Astrocyte (in vitro differentiated cells and primary cell): ENCODE data around the gene LRP11. TPM values are rescaled to one million over a fixed set of nuclear protein-coding genes. Genes with fewer than 3 reads are reported as not detected.
A peak's percentile ranks its signal among the peaks of the same experiment; 100 is the strongest.

Experiments
- DNase-seq: peaks from one replicate; pipeline ENCODE4 v3.0.0-alpha.2; 2010; ENCODE audit warnings: low read depth
- FAIRE-seq: peaks from 2 replicates; lab custom pipeline; 2011; peaks lifted over from hg19 to GRCh38; lab: Jason Lieb, UNC
- H2AFZ ChIP-seq: 2 replicates; pipeline ENCODE4 v1.6.0; 2012; ENCODE audit warnings: low read depth, low read length, inconsistent platforms
- H3K27ac ChIP-seq: 2 replicates; pipeline ENCODE4 v1.5.1; 2011; ENCODE audit warnings: low read depth, low read length, inconsistent platforms
- H3K27me3 ChIP-seq: 2 replicates; pipeline ENCODE4 v1.6.0; 2011; ENCODE audit warnings: low read length, inconsistent platforms; ENCODE audit not compliant: insufficient read depth
- H3K36me3 ChIP-seq: 2 replicates; pipeline ENCODE4 v1.5.1; 2011; ENCODE audit warnings: low read length, inconsistent platforms; ENCODE audit not compliant: insufficient read depth
- H3K4me1 ChIP-seq: 2 replicates; pipeline ENCODE4 v1.5.1; 2011; ENCODE audit warnings: low read length, inconsistent platforms; ENCODE audit not compliant: insufficient read depth
- H3K4me2 ChIP-seq: 2 replicates; pipeline ENCODE4 v1.6.0; 2012; ENCODE audit warnings: low read length, inconsistent platforms
- H3K4me3 ChIP-seq: 2 replicates; pipeline ENCODE4 v1.5.1; 2011; ENCODE audit warnings: low read depth, mild to moderate bottlenecking, low read length, inconsistent platforms; ENCODE audit not compliant: insufficient read depth
- H3K79me2 ChIP-seq: 2 replicates; pipeline ENCODE4 v1.6.0; 2012; ENCODE audit warnings: mild to moderate bottlenecking, low read length, inconsistent platforms; ENCODE audit not compliant: insufficient read depth
- H3K9ac ChIP-seq: 2 replicates; pipeline ENCODE4 v1.6.0; 2012; ENCODE audit warnings: mild to moderate bottlenecking, low read length, inconsistent platforms
- H3K9me3 ChIP-seq: 2 replicates; pipeline ENCODE4 v1.5.1; 2012; ENCODE audit warnings: low read depth, mild to moderate bottlenecking, low read length, inconsistent platforms; ENCODE audit not compliant: insufficient read depth
- H4K20me1 ChIP-seq: 2 replicates; pipeline ENCODE4 v1.6.0; 2012; ENCODE audit warnings: low read length, inconsistent platforms; ENCODE audit not compliant: insufficient read depth
- H3K27ac Mint-ChIP-seq: one replicate; pipeline ENCODE4 v1.8.0; 2021; ENCODE audit warnings: mild to moderate bottlenecking, mixed read lengths; ENCODE audit not compliant: unreplicated experiment
- H3K27me3 Mint-ChIP-seq: one replicate; pipeline ENCODE4 v1.8.0; 2021; ENCODE audit warnings: low read depth, mixed read lengths; ENCODE audit not compliant: unreplicated experiment
- H3K36me3 Mint-ChIP-seq: one replicate; pipeline ENCODE4 v1.8.0; 2021; ENCODE audit warnings: low read depth, mixed read lengths; ENCODE audit not compliant: unreplicated experiment
- H3K4me1 Mint-ChIP-seq: one replicate; pipeline ENCODE4 v1.8.0; 2021; ENCODE audit warnings: low read depth, mixed read lengths; ENCODE audit not compliant: unreplicated experiment
- H3K4me3 Mint-ChIP-seq: one replicate; pipeline ENCODE4 v1.8.0; 2021; ENCODE audit warnings: mild to moderate bottlenecking, moderate library complexity, mixed read lengths; ENCODE audit not compliant: unreplicated experiment
- H3K9me3 Mint-ChIP-seq: one replicate; pipeline ENCODE4 v1.8.0; 2021; ENCODE audit warnings: mild to moderate bottlenecking, mixed read lengths; ENCODE audit not compliant: unreplicated experiment
- CTCF ChIP-seq: IDR thresholded peaks from 2 replicates; pipeline ENCODE4 v1.5.1; 2011; ENCODE audit warnings: low read depth, mild to moderate bottlenecking, inconsistent platforms, low read length, moderate library complexity; ENCODE audit not compliant: insufficient read depth
- EZH2 ChIP-seq: IDR thresholded peaks from 2 replicates; pipeline ENCODE4 v1.6.1; 2012; ENCODE audit warnings: mild to moderate bottlenecking, low read length, inconsistent platforms; ENCODE audit not compliant: insufficient read depth
- total RNA-seq: library from RNA; stranded (reverse); gene quantifications from 2 replicates; pipeline ENCODE4 v1.2.1, GENCODE V29; 2021

The LRP11 gene
- total RNA-seq, 1 donor from 2014 or later: 24.2 TPM

GRCh38 chr6:149898966-149899365 is 34.8 kb upstream of the LRP11 start:
- H3K27me3 ChIP-seq: no peaks in the 10 kb centered on the region
- peaks cover 26% of the 10 kb centered on the region for H3K4me1 ChIP-seq
- no peak overlapping the region for H3K4me3 ChIP-seq
- H4K20me1 ChIP-seq: no peaks in the 10 kb centered on the region
- no peaks in the 10 kb centered on the region for H3K79me2 ChIP-seq
- Mint-ChIP-seq H3K27ac (no peak overlapping the region), H3K9me3 (no peaks in the 10 kb centered on the region), H3K27me3 (peaks cover 60% of the 10 kb centered on the region), H3K4me3 (no peak overlapping the region), H3K36me3 (no peaks in the 10 kb centered on the region), H3K4me1 (peaks cover 9% of the 10 kb centered on the region)
- no peaks in the 10 kb centered on the region for H3K9me3 ChIP-seq
- no peaks in the 10 kb centered on the region for H3K36me3 ChIP-seq
- no peak overlapping the region for H3K4me2 ChIP-seq
- FAIRE-seq: no peak
- DNase-seq: no peak
- TF ChIP-seq EZH2: no peak
- no peak for TF ChIP-seq CTCF
- H3K27ac ChIP-seq: no peak overlapping the region
- no peak overlapping the region for H2AFZ ChIP-seq
- H3K9ac ChIP-seq: no peak overlapping the region

DNA sequence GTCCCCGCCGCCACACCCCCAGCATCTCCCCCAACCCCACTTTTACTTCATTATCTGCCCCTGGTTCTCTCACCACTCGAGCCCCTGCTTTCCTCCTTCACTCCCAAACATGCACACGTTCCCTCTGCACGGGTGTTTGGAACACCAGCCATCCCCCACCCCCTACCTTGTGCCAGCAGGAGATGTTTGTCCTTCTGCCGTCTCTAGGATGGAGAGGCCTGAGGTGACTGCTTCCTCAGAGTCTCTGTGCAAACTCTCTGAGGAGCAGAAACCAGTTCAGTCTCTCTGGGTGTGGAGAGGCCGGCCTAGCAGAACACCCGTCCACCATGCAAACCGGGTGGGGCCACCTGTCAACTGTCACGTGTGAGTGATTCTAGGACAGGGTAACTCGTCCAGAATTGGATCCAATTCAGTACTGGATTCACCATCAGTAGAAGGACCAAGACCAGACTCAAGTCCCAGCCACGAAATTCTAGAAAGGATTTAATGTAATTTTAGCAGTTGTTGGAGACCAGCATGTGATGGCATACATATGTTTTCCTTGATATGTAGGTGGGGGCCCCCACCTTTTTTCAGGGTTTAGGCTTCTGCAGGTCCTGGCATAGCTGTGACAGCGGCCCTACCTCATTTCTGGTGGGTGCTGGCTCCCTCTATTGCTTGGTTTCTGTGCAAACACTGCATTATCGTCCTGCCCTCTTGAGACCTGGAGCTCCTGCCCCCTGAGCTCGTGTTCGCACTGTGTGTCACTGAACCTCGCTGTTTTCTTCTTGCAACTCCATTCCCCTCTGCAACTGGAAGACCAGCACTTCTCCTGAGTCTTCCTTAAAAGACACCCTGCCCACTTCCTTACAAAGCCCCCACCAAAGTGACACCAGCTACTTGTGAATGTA is 33.9 kb upstream of the LRP11 start, which contains the start of gene RAET1E:
RAET1E (minus strand) TSS at position 259 of the 890 bp plus-strand sequence. CDS start 7,212 bp downstream, outside the sequence.
- Mint-ChIP-seq H3K4me1 (peaks cover 9% of the 10 kb centered on the region), H3K36me3 (no peaks in the 10 kb centered on the region), H3K27me3 (peaks cover 63% of the 10 kb centered on the region), H3K4me3 (no peak within 1 kb of the TSS), H3K9me3 (no peaks in the 10 kb centered on the region), H3K27ac (no peak within 1 kb of the TSS)
- TF ChIP-seq EZH2: no peak
- no peak for TF ChIP-seq CTCF
- Histone ChIP-seq H3K4me3 (peak within 1 kb of the TSS; percentile 11), H3K9ac (peak within 1 kb of the TSS; percentile 48), H2AFZ (peak within 1 kb of the TSS; percentile 44), H3K9me3 (no peaks in the 10 kb centered on the region), H3K4me1 (peaks cover 26% of the 10 kb centered on the region), H3K79me2 (no peaks in the 10 kb centered on the region), H4K20me1 (no peaks in the 10 kb centered on the region), H3K27ac (peak within 1 kb of the TSS; percentile 10), H3K27me3 (no peaks in the 10 kb centered on the region), H3K4me2 (peak within 1 kb of the TSS; percentile 73), H3K36me3 (no peaks in the 10 kb centered on the region)
- DNase-seq (no peak), FAIRE-seq (no peak)
